Natural killer cell (primary cell): ENCODE measurements around the gene TBC1D19. TPM values are rescaled to one million over a fixed set of nuclear protein-coding genes. Genes with fewer than 3 reads are reported as not detected.
A peak's percentile ranks its signal among the peaks of the same experiment; 100 is the strongest.
"Not testable (repeated sequence)": the region's sequence is repeated elsewhere in the genome, so short reads cannot be mapped to it uniquely, and the experiment has no call there.

ENCODE experiments used
- ATAC-seq, 3 donors: fragments of 150-1000 bp in 2 of 3; fragments of 200-7000 bp in 1 of 3; cut with Tn5 transposase; 1 replicate in 1 of 3; 2 replicates in 2 of 3; pipeline ENCODE4 v1.10.0; 2021; ENCODE audit warnings: mild to moderate bottlenecking in 2 of 3, moderate library complexity in 2 of 3
- DNase-seq, 2 donors: peaks; one replicate each; pipeline versions ENCODE4 v3.0.0 to v3.0.0-alpha.2; 2013 to 2021; ENCODE audit warnings: mixed read lengths in 1 of 2
- H3K27ac ChIP-seq: one replicate; pipeline ENCODE4 v1.5.1; 2013; ENCODE audit warnings: mild to moderate bottlenecking, low read length
- H3K27me3 ChIP-seq: one replicate; pipeline ENCODE4 v1.6.1; 2013; ENCODE audit warnings: low read length; ENCODE audit not compliant: control insufficient read depth, insufficient read depth
- H3K36me3 ChIP-seq: one replicate; pipeline ENCODE4 v1.6.1; 2013; ENCODE audit warnings: low read length; ENCODE audit not compliant: control insufficient read depth, insufficient read depth
- H3K4me1 ChIP-seq: one replicate; pipeline ENCODE4 v1.6.1; 2013; ENCODE audit warnings: low read length; ENCODE audit not compliant: control insufficient read depth, insufficient read depth
- H3K4me3 ChIP-seq: one replicate; pipeline ENCODE4 v1.5.1; 2013; ENCODE audit warnings: low read length
- H3K9me3 ChIP-seq: one replicate; pipeline ENCODE4 v1.6.1; 2013; ENCODE audit warnings: low read length; ENCODE audit not compliant: control insufficient read depth, insufficient read depth
- H3K27ac Mint-ChIP-seq, 2 donors: one replicate each; pipeline ENCODE4 v1.8.0; 2022; ENCODE audit warnings: mild to moderate bottlenecking in 2 of 2, mixed read lengths in 2 of 2, moderate library complexity in 1 of 2
- H3K27me3 Mint-ChIP-seq, 2 donors: one replicate each; pipeline ENCODE4 v1.8.0; 2022; ENCODE audit warnings: low read depth in 2 of 2, mixed read lengths in 2 of 2
- H3K36me3 Mint-ChIP-seq: one replicate; pipeline ENCODE4 v1.8.0; 2022; ENCODE audit warnings: mixed read lengths
- H3K4me1 Mint-ChIP-seq, 2 donors: one replicate each; pipeline ENCODE4 v1.8.0; 2022; ENCODE audit warnings: mixed read lengths in 2 of 2
- H3K4me3 Mint-ChIP-seq: one replicate; pipeline ENCODE4 v1.8.0; 2022; ENCODE audit warnings: mild to moderate bottlenecking, moderate library complexity, mixed read lengths
- H3K9me3 Mint-ChIP-seq, 2 donors: one replicate each; pipeline ENCODE4 v1.8.0; 2022; ENCODE audit warnings: mixed read lengths in 2 of 2
- WGBS: methylation state at CpG from one replicate; pipeline ENCODE4 v1.1.7; 2013; ENCODE audit warnings: missing lambda C conversion rate; ENCODE audit not compliant: insufficient coverage; 5-methylcytosine and 5-hydroxymethylcytosine counted together
- intact Hi-C: fragments of 100-400 bp; cut with micrococcal nuclease; formaldehyde crosslinking; loops from one replicate; pipeline ENCODE4 v1.14.2; 2022
- total RNA-seq, 4 donors: library from RNA; stranded (reverse); fragments of 120-200 nt in 1 of 4; gene quantifications; one replicate each; pipeline versions ENCODE4 v1.2.3 to v1.2.4, GENCODE V29; 2013 to 2022
- TF ChIP-seq, protein P1 (sequence below): fragments of 200-600 bp; IDR thresholded peaks from one replicate; pipeline ENCODE4 v1.8.0; 2022; ENCODE audit warnings: antibody characterized with exemption

The TBC1D19 gene
- total RNA-seq, 3 donors from 2014 or later (not counting 1 experiment from before 2014, with no cell fraction given): 13.0 to 21.3 (median 16.8) TPM

DNA sequence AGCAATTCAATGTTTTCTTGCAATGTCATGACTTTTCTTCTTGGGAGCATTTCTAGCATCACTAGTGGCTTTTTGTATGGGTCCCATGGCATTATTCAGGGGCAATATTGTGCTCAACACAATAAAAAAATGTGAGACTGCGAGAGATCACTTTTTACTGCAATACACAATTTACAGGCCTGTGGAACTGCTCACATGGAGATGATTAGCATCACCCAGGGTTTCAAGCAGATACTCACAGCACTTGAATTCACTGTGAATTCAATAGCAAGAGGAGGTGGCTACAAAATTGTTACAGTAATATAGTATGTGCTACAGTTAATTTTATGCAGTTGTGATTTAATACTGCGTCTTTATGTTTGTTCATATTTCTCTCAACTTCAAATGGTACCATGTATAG lies 50.4 kb downstream of the TBC1D19 start:
- no peak overlapping the region for H3K4me3 Mint-ChIP-seq
- H3K27ac Mint-ChIP-seq: no peak overlapping the region
- no peak for ATAC-seq
- TF ChIP-seq, protein P1, sequence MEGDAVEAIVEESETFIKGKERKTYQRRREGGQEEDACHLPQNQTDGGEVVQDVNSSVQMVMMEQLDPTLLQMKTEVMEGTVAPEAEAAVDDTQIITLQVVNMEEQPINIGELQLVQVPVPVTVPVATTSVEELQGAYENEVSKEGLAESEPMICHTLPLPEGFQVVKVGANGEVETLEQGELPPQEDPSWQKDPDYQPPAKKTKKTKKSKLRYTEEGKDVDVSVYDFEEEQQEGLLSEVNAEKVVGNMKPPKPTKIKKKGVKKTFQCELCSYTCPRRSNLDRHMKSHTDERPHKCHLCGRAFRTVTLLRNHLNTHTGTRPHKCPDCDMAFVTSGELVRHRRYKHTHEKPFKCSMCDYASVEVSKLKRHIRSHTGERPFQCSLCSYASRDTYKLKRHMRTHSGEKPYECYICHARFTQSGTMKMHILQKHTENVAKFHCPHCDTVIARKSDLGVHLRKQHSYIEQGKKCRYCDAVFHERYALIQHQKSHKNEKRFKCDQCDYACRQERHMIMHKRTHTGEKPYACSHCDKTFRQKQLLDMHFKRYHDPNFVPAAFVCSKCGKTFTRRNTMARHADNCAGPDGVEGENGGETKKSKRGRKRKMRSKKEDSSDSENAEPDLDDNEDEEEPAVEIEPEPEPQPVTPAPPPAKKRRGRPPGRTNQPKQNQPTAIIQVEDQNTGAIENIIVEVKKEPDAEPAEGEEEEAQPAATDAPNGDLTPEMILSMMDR: no peak
- H3K27ac ChIP-seq: no peak overlapping the region
- intact Hi-C loops: no loop called here
- peaks cover 10% of the 10 kb centered on the region for H3K36me3 ChIP-seq
- WGBS: 100% methylated on average over 1 of the region's 2 CpGs
- H3K4me1 Mint-ChIP-seq: no peaks in the 10 kb centered on the region
- no peak overlapping the region for H3K4me3 ChIP-seq
- H3K27me3 ChIP-seq: no peaks in the 10 kb centered on the region
- DNase-seq: no peak
- no peaks in the 10 kb centered on the region for H3K27me3 Mint-ChIP-seq
- no peaks in the 10 kb centered on the region for H3K9me3 ChIP-seq
- peaks cover 10% of the 10 kb centered on the region for H3K36me3 Mint-ChIP-seq
- no peaks in the 10 kb centered on the region for H3K9me3 Mint-ChIP-seq
- H3K4me1 ChIP-seq: no peaks in the 10 kb centered on the region

DNA sequence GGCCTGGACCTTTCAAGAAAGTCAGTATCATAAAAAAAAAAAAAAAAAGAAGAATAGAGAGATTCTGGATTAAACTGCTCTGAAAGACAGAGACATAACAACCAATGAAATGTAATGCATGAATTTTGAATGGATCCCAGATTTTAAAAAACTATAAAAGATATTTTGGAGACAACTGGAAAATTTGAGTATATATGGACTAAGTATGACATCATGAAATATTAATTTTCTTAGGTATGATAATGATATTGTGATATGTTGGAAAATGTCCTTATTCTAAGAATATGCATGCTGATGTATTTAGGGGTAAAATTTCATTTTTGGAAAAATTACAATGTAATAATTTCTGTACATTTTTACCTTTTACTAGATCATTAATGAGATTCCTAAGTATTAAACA lies 52.6 kb downstream of the TBC1D19 start:
- intact Hi-C loops: no loop called here
- Histone ChIP-seq H3K27me3 (no peaks in the 10 kb centered on the region), H3K4me1 (no peaks in the 10 kb centered on the region), H3K4me3 (no peak overlapping the region), H3K9me3 (no peaks in the 10 kb centered on the region), H3K36me3 (peaks cover 17% of the 10 kb centered on the region), H3K27ac (no peak overlapping the region)
- Mint-ChIP-seq H3K4me3 (no peak overlapping the region), H3K9me3 (no peaks in the 10 kb centered on the region), H3K4me1 (no peaks in the 10 kb centered on the region), H3K36me3 (peaks cover 12% of the 10 kb centered on the region), H3K27me3 (no peaks in the 10 kb centered on the region), H3K27ac (no peak overlapping the region)
- ATAC-seq (no peak), DNase-seq (no peak)
- TF ChIP-seq, protein P1: no peak

GRCh38 chr4:26640639-26641038 lies 56.8 kb downstream of the TBC1D19 start:
- H3K4me3 Mint-ChIP-seq, H3K27me3 Mint-ChIP-seq, H3K36me3 Mint-ChIP-seq, ATAC-seq, H3K4me1 Mint-ChIP-seq, H3K9me3 ChIP-seq, H3K27ac ChIP-seq, H3K4me1 ChIP-seq, H3K27ac Mint-ChIP-seq, DNase-seq, H3K9me3 Mint-ChIP-seq, H3K27me3 ChIP-seq, H3K4me3 ChIP-seq: not testable (repeated sequence)
- intact Hi-C loops: loop anchor here (2.0 kb wide), 1 partner anchor 52 kb away; no protein-coding TSS in a partner anchor
- 95% methylated on average over 8 of the region's 8 CpGs for WGBS
- peaks cover 17% of the 10 kb centered on the region for H3K36me3 ChIP-seq

DNA sequence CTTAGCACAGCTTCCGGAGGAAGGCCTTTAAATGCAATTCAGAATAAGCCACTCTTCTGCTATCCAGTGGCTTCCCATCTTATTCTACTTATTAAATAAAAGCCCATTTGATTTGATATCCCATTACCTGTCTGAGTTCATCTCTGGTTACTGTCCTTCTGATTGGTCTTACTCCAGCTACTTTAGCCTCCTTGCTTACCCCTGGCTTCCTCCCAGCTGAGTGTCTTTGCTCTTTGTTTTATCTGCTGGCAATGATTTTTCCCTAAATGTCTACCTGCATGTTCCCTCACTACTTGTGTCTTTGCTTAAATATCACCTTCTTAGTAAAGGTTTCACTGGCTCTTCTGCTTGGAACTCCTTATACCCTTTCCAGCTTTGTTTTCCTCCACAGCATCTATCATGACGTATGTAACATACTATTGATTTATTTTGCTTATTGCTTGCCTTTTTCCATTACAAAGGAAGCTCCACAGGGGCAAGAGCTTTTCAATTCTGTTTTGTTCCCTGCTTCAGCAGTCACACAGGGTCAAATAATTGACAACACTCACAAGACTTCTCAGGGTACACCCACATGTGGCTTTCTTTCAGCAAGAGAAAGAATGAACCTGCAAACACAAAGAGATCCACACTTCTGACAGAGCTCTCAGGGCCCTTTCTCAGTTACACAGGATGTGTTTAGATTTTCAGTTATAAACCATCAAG lies 63.8 kb downstream of the TBC1D19 start:
- no peaks in the 10 kb centered on the region for H3K27me3 Mint-ChIP-seq
- Histone ChIP-seq H3K4me3 (no peak overlapping the region), H3K27ac (no peak overlapping the region), H3K9me3 (no peaks in the 10 kb centered on the region), H3K36me3 (no peaks in the 10 kb centered on the region), H3K4me1 (no peaks in the 10 kb centered on the region), H3K27me3 (no peaks in the 10 kb centered on the region)
- H3K4me1 Mint-ChIP-seq: peaks cover 0 to 7% of the 10 kb centered on the region in 2 donors
- TF ChIP-seq, protein P1: no peak
- DNase-seq (no peak), ATAC-seq (no peak)
- peak overlapping the region; percentile 0 to 60 for H3K27ac Mint-ChIP-seq
- H3K36me3 Mint-ChIP-seq: no peaks in the 10 kb centered on the region
- intact Hi-C loops: no loop called here
- WGBS: 100% methylated on average over 2 of the region's 2 CpGs
- no peak overlapping the region for H3K4me3 Mint-ChIP-seq
- peaks cover 0 to 3% of the 10 kb centered on the region in 2 donors for H3K9me3 Mint-ChIP-seq
